Measurements from ENCODE around the gene STMN1.

STMN1 gene

GRCh38 chr1:25902462-25902861, 3.8 kb downstream of the STMN1 start:
- H3K36me3 ChIP-seq, result peaks cover 21% of the 10 kb centered on the region
- peaks cover 20% of the 10 kb centered on the region for H3K27me3 ChIP-seq
- TF ChIP-seq, protein P1, sequence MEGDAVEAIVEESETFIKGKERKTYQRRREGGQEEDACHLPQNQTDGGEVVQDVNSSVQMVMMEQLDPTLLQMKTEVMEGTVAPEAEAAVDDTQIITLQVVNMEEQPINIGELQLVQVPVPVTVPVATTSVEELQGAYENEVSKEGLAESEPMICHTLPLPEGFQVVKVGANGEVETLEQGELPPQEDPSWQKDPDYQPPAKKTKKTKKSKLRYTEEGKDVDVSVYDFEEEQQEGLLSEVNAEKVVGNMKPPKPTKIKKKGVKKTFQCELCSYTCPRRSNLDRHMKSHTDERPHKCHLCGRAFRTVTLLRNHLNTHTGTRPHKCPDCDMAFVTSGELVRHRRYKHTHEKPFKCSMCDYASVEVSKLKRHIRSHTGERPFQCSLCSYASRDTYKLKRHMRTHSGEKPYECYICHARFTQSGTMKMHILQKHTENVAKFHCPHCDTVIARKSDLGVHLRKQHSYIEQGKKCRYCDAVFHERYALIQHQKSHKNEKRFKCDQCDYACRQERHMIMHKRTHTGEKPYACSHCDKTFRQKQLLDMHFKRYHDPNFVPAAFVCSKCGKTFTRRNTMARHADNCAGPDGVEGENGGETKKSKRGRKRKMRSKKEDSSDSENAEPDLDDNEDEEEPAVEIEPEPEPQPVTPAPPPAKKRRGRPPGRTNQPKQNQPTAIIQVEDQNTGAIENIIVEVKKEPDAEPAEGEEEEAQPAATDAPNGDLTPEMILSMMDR (IDR thresholded peaks at IDR 0.05), result no peak
- no peak overlapping the region for H3K4me3 ChIP-seq (ENCODE audit: low read depth in 1 of 2, low read length in 1 of 2)
- H3K4me1 ChIP-seq (ENCODE audit: control insufficient read depth in 1 of 2, insufficient read depth in 1 of 2, low read depth in 1 of 2, low read length in 1 of 2), result peaks cover 21 to 25% of the 10 kb centered on the region in 2 experiments
- H3K9me3 ChIP-seq, result no peaks in the 10 kb centered on the region
- H3K27ac ChIP-seq, result no peak overlapping the region

DNA sequence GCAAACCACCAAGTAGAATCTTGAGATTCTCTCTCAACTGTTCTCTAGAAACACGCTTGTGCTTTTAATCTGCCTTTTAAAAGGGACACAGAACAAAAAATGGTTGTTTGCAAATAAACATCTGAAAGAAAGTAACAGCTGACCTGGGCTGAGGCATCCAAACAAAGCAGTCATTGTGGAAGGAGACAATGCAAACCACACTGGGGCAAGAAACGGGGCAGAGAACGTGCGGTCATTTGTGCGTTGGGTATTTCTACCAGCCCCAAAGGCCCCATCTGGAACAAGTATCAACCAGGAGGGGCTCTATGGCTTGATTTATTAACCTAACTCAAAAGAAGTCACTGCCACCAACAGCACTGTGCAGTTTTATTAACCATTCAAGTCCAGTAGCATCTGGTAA, 6.0 kb downstream of the STMN1 start:
- Histone ChIP-seq H3K9me3 (no peaks in the 10 kb centered on the region), H3K4me1 (ENCODE audit: control insufficient read depth in 1 of 2, insufficient read depth in 1 of 2, low read depth in 1 of 2, low read length in 1 of 2) (peaks cover 14% of the 10 kb centered on the region in 2 experiments), H3K27me3 (no peaks in the 10 kb centered on the region), H3K27ac (no peak overlapping the region), H3K4me3 (ENCODE audit: low read depth in 1 of 2, low read length in 1 of 2) (no peak overlapping the region), H3K36me3 (peaks cover 21% of the 10 kb centered on the region)
- TF ChIP-seq, protein P1 (IDR thresholded peaks at IDR 0.05), result no peak

DNA sequence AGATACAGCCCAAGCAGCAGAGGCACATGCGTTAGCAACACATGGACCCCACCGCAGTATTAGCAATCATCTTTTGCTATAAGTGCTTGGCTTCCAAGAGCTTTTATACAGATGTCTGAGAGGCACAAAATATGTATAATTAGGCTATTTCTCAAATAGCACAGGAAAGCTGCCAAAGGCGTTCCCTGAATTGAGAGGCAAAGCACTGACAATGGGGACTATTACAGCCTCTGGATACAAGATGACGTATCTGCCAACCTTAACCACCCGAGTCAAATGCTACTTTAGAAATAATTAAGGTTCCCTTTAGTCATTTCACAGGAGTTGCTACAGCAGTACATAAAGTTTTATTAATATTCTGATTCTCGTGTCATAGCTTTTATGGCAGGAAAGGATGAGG, 6.4 kb downstream of the STMN1 start:
- Histone ChIP-seq H3K4me3 (ENCODE audit: low read depth in 1 of 2, low read length in 1 of 2) (no peak overlapping the region), H3K27ac (no peak overlapping the region), H3K36me3 (peaks cover 21% of the 10 kb centered on the region), H3K4me1 (ENCODE audit: control insufficient read depth in 1 of 2, insufficient read depth in 1 of 2, low read depth in 1 of 2, low read length in 1 of 2) (peaks cover 11 to 12% of the 10 kb centered on the region in 2 experiments), H3K9me3 (no peaks in the 10 kb centered on the region), H3K27me3 (no peaks in the 10 kb centered on the region)
- TF ChIP-seq, protein P1 (IDR thresholded peaks at IDR 0.05), result no peak

DNA sequence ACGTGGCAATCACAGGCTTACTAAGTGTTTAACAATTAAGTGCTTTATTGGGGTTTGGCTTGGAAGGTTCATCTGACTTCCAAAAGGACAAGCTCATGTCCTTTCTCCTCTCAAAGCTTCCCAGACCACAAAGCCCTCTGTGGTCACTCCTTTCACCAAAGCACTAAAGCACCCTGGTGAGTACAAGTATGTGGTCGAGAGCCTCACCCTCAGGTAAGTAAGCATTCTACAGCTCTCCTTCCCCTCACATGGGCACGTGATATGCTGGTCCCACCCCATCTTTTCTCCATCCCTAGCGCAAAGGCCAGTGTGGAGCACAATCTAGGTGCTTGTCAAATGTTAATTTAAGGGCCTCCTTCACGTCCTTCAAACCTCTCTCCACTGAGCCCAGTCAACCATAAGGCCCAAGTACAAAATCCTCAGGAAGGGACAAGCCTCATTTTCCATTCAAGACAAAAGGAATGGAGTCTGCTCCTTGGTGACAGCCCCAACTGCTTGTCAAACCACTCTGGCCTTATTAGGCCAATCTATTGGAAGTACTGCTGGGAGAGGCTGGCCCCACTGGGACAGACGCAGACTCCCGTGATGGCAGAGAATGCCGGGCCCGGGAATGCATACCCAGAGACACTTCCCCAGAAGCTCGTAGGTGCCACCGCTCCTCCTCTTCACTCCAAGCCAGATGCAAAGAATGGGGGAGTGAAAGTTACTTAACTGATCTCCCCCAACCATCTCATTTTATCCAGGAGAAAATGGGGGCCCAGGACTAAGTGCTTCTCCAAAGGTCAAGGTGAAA, 7.8 kb downstream of the STMN1 start:
- Histone ChIP-seq H3K36me3 (peaks cover 21% of the 10 kb centered on the region), H3K27ac (no peak overlapping the region), H3K4me3 (ENCODE audit: low read depth in 1 of 2, low read length in 1 of 2) (no peak overlapping the region), H3K4me1 (ENCODE audit: control insufficient read depth in 1 of 2, insufficient read depth in 1 of 2, low read depth in 1 of 2, low read length in 1 of 2) (peaks cover 6 to 7% of the 10 kb centered on the region in 2 experiments), H3K9me3 (no peaks in the 10 kb centered on the region), H3K27me3 (no peaks in the 10 kb centered on the region)
- TF ChIP-seq, protein P1 (IDR thresholded peaks at IDR 0.05), result no peak

DNA sequence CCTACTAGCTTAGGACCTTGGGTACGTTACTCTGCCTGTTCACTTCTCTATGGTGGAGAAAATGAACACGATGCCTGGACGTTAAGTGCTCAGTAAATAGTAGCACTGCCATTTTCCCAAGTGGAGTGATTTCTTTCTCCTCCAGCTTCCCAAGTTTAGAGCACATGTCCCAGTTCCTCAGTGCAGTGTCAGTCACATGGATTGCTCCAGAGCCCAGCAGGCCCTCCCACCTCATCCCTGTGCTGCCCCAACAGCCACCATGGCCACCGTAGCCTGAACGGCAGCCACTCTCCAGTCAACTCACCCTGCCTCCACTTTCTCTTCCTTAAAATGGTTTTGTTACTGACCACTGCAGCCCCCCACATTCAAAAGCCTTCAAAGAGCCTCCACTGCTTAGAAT, 8.5 kb downstream of the STMN1 start:
- TF ChIP-seq, protein P1 (IDR thresholded peaks at IDR 0.05), result no peak
- no peak overlapping the region for H3K4me3 ChIP-seq (ENCODE audit: low read depth in 1 of 2, low read length in 1 of 2)
- peaks cover 6 to 7% of the 10 kb centered on the region in 2 experiments for H3K4me1 ChIP-seq (ENCODE audit: control insufficient read depth in 1 of 2, insufficient read depth in 1 of 2, low read depth in 1 of 2, low read length in 1 of 2)
- H3K27ac ChIP-seq, result no peak overlapping the region
- no peaks in the 10 kb centered on the region for H3K27me3 ChIP-seq
- H3K9me3 ChIP-seq, result no peaks in the 10 kb centered on the region
- peaks cover 21% of the 10 kb centered on the region for H3K36me3 ChIP-seq

Measured in neutrophil (primary cell).